CD4-positive, alpha-beta T cell (primary cell): ENCODE data around the gene CCDC28B. TPM values are rescaled to one million over a fixed set of nuclear protein-coding genes. Genes with fewer than 3 reads are reported as not detected.
A peak's percentile ranks its signal among the peaks of the same experiment; 100 is the strongest.

ENCODE experiments used
- ATAC-seq: fragments of 200-7000 bp; cut with Tn5 transposase; one replicate; pipeline ENCODE4 v1.10.0; 2022; ENCODE audit warnings: mild to moderate bottlenecking; ENCODE audit not compliant: poor library complexity
- CTCF ChIA-PET: fragments of 350-600 bp; sonication (Branson Sonifier 250); formaldehyde crosslinking; loops from one replicate; lab custom pipeline; 2021; ENCODE audit warnings: antibody characterized with exemption, inconsistent platforms; lab: Charles Lee
- POLR2A ChIA-PET: fragments of 350-600 bp; sonication (Branson Sonifier 250); formaldehyde crosslinking; loops from one replicate; lab custom pipeline; 2021; ENCODE audit warnings: antibody characterized with exemption, inconsistent platforms; lab: Charles Lee
- DNase-seq, 14 experiments: peaks; one replicate each; pipeline ENCODE4 v3.0.0-alpha.2; 2013 to 2020; ENCODE audit warnings: mixed read lengths in 2 of 14
- H3K27ac ChIP-seq, 2 donors: one replicate each; pipeline versions ENCODE4 v1.5.1 to v1.7.0; 2013; ENCODE audit warnings: low read length in 2 of 2, low read depth in 1 of 2, mild to moderate bottlenecking in 1 of 2
- H3K27me3 ChIP-seq, 2 experiments: 1 replicate in 1 of 2; 2 replicates in 1 of 2; pipeline versions ENCODE4 v1.6.1 to v1.7.0; 2013; ENCODE audit warnings: low read length in 2 of 2, control low read depth in 1 of 2, mild to moderate bottlenecking in 1 of 2, moderate library complexity in 1 of 2; ENCODE audit not compliant: insufficient read depth in 2 of 2, control insufficient read depth in 1 of 2
- H3K36me3 ChIP-seq: one replicate; pipeline ENCODE4 v1.6.1; 2013; ENCODE audit warnings: low read length, control low read depth; ENCODE audit not compliant: insufficient read depth
- H3K4me1 ChIP-seq: one replicate; pipeline ENCODE4 v1.6.1; 2013; ENCODE audit warnings: low read length, control low read depth; ENCODE audit not compliant: insufficient read depth
- H3K4me3 ChIP-seq: one replicate; pipeline ENCODE4 v1.5.1; 2013; ENCODE audit warnings: mild to moderate bottlenecking, low read length, moderate library complexity
- H3K9me3 ChIP-seq, 2 experiments: 1 replicate in 1 of 2; 2 replicates in 1 of 2; pipeline versions ENCODE4 v1.6.1 to v1.7.0; 2013; ENCODE audit warnings: low read length in 2 of 2, mild to moderate bottlenecking in 2 of 2, control low read depth in 1 of 2, moderate library complexity in 1 of 2; ENCODE audit not compliant: control insufficient read depth in 1 of 2, insufficient read depth in 1 of 2
- H3K27ac Mint-ChIP-seq: one replicate; pipeline ENCODE4 v1.8.0; 2020; ENCODE audit warnings: mixed read lengths
- H3K27me3 Mint-ChIP-seq: one replicate; pipeline ENCODE4 v1.8.0; 2021; ENCODE audit warnings: mixed read lengths
- H3K36me3 Mint-ChIP-seq: one replicate; pipeline ENCODE4 v1.8.0; 2021; ENCODE audit warnings: low read depth, mixed read lengths
- H3K4me1 Mint-ChIP-seq: one replicate; pipeline ENCODE4 v1.8.0; 2021; ENCODE audit warnings: low read depth, mixed read lengths
- H3K4me3 Mint-ChIP-seq: one replicate; pipeline ENCODE4 v1.8.0; 2020; ENCODE audit warnings: mild to moderate bottlenecking, mixed read lengths
- H3K9me3 Mint-ChIP-seq: one replicate; pipeline ENCODE4 v1.8.0; 2020; ENCODE audit warnings: mixed read lengths
- intact Hi-C, 2 experiments: fragments of 100-400 bp; cut with DNase I in 1 of 2; cut with micrococcal nuclease in 1 of 2; formaldehyde crosslinking; loops; one replicate each; pipeline versions ENCODE4 v1.15.1 to v1.9.0; 2023 to 2025; cut with DNase I, micrococcal nuclease
- total RNA-seq, 174 experiments: library from RNA in 2 of 174; stranded (reverse) in 2 of 174; gene quantifications; one replicate each; pipeline ENCODE4 v1.2.3 and lab custom pipeline; 2021 to 2026
- TF ChIP-seq, protein P1 (sequence below): fragments of 200-600 bp; IDR thresholded peaks from one replicate; pipeline ENCODE4 v1.8.0; 2022; ENCODE audit warnings: antibody characterized with exemption, mild to moderate bottlenecking

Gene CCDC28B
- total RNA-seq, 2 experiments from 2014 or later: 4.0 to 5.7 TPM

DNA sequence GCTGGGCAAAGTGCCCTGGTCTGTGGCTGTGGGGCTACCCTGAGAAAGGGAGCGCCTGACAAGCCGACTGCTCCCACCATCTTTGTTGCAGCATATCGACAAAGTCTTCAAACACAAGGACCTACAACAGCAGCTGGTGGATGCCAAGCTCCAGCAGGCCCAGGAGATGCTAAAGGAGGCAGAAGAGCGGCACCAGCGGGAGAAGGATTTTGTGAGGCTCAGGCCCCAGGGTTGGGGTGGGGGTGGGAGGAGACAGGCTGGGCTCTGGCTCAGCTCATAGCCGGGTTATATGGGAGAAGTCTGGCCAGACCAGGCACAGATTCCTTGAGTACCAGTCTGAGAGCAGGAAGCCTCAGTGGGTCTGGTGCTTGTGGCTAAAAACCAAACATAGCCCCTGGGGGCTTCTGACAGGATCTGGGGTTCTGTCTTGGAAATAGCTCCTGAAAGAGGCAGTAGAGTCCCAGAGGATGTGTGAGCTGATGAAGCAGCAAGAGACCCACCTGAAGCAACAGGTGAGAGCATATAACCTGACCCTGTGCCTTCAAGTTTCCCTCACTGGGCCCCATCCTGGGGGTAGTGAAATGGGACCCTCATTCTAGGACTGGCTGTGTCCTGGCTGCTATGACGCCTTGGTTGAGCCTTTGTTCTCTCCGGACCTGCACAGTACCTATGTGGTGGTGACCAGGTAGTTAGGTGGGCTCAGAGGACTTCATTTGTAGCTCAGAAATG, 8.0 kb upstream of the CCDC28B start:
- Mint-ChIP-seq H3K27me3 (no peaks in the 10 kb centered on the region), H3K4me3 (no peak overlapping the region), H3K9me3 (no peaks in the 10 kb centered on the region), H3K4me1 (peaks cover 31% of the 10 kb centered on the region), H3K36me3 (peaks cover 94% of the 10 kb centered on the region), H3K27ac (no peak overlapping the region)
- ChIA-PET CTCF (no interaction called here), POLR2A (interaction anchor here (0.6 to 1.1 kb wide), 5 partner anchors 10 to 203 kb away, joined by 3 read pairs; no protein-coding TSS in a partner anchor)
- Histone ChIP-seq H3K27ac (no peak overlapping the region), H3K4me1 (peaks cover 30% of the 10 kb centered on the region), H3K4me3 (no peak overlapping the region), H3K36me3 (peaks cover 96% of the 10 kb centered on the region), H3K9me3 (no peaks in the 10 kb centered on the region), H3K27me3 (no peaks in the 10 kb centered on the region)
- intact Hi-C loops: no loop called here
- DNase-seq (peak in 1 of 14 experiments; percentile 8), ATAC-seq (no peak)
- TF ChIP-seq, protein P1, sequence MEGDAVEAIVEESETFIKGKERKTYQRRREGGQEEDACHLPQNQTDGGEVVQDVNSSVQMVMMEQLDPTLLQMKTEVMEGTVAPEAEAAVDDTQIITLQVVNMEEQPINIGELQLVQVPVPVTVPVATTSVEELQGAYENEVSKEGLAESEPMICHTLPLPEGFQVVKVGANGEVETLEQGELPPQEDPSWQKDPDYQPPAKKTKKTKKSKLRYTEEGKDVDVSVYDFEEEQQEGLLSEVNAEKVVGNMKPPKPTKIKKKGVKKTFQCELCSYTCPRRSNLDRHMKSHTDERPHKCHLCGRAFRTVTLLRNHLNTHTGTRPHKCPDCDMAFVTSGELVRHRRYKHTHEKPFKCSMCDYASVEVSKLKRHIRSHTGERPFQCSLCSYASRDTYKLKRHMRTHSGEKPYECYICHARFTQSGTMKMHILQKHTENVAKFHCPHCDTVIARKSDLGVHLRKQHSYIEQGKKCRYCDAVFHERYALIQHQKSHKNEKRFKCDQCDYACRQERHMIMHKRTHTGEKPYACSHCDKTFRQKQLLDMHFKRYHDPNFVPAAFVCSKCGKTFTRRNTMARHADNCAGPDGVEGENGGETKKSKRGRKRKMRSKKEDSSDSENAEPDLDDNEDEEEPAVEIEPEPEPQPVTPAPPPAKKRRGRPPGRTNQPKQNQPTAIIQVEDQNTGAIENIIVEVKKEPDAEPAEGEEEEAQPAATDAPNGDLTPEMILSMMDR: no peak

DNA sequence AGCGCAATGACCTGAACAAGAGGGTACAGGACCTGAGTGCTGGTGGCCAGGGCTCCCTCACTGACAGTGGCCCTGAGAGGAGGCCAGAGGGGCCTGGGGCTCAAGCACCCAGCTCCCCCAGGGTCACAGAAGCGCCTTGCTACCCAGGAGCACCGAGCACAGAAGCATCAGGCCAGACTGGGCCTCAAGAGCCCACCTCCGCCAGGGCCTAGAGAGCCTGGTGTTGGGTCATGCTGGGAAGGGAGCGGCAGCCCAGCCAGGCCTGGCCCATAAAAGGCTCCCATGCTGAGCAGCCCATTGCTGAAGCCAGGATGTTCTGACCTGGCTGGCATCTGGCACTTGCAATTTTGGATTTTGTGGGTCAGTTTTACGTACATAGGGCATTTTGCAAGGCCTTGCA, 5.4 kb upstream of the CCDC28B start:
- intact Hi-C loops: no loop called here
- TF ChIP-seq, protein P1: no peak
- H3K27ac ChIP-seq: no peak overlapping the region
- H3K36me3 Mint-ChIP-seq: peaks cover 71% of the 10 kb centered on the region
- DNase-seq (no peak), ATAC-seq (no peak)
- ChIA-PET CTCF (no interaction called here), POLR2A (interaction anchor here (1.3 to 3.9 kb wide), 3 partner anchors 11 to 97 kb away, joined by 3 to 10 read pairs (median 3); partner anchors contain the start of genes DCDC2B, HDAC1 and IQCC)
- no peaks in the 10 kb centered on the region for H3K9me3 Mint-ChIP-seq
- no peak overlapping the region for H3K4me3 Mint-ChIP-seq
- peaks cover 44% of the 10 kb centered on the region for H3K4me1 Mint-ChIP-seq
- peaks cover 78% of the 10 kb centered on the region for H3K36me3 ChIP-seq
- no peak overlapping the region for H3K27ac Mint-ChIP-seq
- H3K4me3 ChIP-seq: no peak overlapping the region
- H3K9me3 ChIP-seq: no peaks in the 10 kb centered on the region
- H3K27me3 Mint-ChIP-seq: no peaks in the 10 kb centered on the region
- peaks cover 44% of the 10 kb centered on the region for H3K4me1 ChIP-seq
- H3K27me3 ChIP-seq: no peaks in the 10 kb centered on the region

DNA sequence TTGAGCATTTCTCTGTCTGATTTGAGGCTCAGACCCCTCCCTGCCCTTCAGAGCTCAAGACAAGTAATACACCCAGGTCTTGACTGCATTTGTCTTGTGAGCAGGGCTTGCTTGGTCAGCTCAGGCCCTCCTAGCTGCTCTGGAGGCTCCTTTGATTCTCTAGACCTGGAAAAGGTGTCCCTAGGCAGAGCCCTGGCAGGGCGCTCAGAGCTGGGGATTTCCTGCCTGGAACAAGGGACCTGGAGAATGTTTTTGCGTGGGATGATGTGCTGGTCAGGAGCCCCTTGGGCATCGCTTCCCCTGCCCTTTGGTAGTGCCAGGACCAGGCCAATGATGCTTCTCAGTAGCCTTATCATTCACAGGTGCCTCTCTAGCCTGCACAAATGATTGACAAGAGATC, 4.9 kb upstream of the CCDC28B start:
- ChIA-PET CTCF (no interaction called here), POLR2A (interaction anchor here (0.8 to 3.9 kb wide), 6 partner anchors 10 to 171 kb away, joined by 3 to 17 read pairs (median 4); partner anchors contain the start of genes DCDC2B, HDAC1, IQCC and MARCKSL1)
- Mint-ChIP-seq H3K4me3 (no peak overlapping the region), H3K27ac (no peak overlapping the region), H3K27me3 (no peaks in the 10 kb centered on the region), H3K4me1 (peaks cover 49% of the 10 kb centered on the region), H3K36me3 (peaks cover 70% of the 10 kb centered on the region), H3K9me3 (no peaks in the 10 kb centered on the region)
- H3K27ac ChIP-seq: no peak overlapping the region
- intact Hi-C loops: no loop called here
- no peaks in the 10 kb centered on the region for H3K27me3 ChIP-seq
- H3K4me3 ChIP-seq: no peak overlapping the region
- no peak for DNase-seq
- H3K9me3 ChIP-seq: no peaks in the 10 kb centered on the region
- H3K36me3 ChIP-seq: peaks cover 73% of the 10 kb centered on the region
- H3K4me1 ChIP-seq: peaks cover 49% of the 10 kb centered on the region
- no peak for ATAC-seq
- TF ChIP-seq, protein P1: no peak
